Neural cell (in vitro differentiated cells): Measurements from ENCODE around the gene TAPBPL.

Source experiments
- EZH2 ChIP-seq: fragments of 200-600, 300-800 bp; shearing (Covaris generic), sonication (generic); IDR thresholded peaks from 2 replicates; pipeline ENCODE4 v1.6.1; 2014; ENCODE audit warnings: antibody characterized with exemption, low read length, borderline replicate concordance, mild to moderate bottlenecking; ENCODE audit not compliant: insufficient read depth, poor library complexity, severe bottlenecking
- POLR2AphosphoS5 ChIP-seq: IDR thresholded peaks from 2 replicates; pipeline ENCODE4 v1.6.1; 2012
- RAD21 ChIP-seq: fragments of 450-650 bp; conservative IDR thresholded peaks from 2 replicates; pipeline ENCODE4 v1.6.1; 2014; ENCODE audit warnings: antibody characterized with exemption, mild to moderate bottlenecking, moderate library complexity
- TF ChIP-seq, protein P1 (sequence below): fragments of 450-650 bp; IDR thresholded peaks from 2 replicates; pipeline ENCODE4 v1.5.1; 2014; ENCODE audit warnings: antibody characterized with exemption, mild to moderate bottlenecking, moderate library complexity; ENCODE audit not compliant: poor library complexity, severe bottlenecking

DNA sequence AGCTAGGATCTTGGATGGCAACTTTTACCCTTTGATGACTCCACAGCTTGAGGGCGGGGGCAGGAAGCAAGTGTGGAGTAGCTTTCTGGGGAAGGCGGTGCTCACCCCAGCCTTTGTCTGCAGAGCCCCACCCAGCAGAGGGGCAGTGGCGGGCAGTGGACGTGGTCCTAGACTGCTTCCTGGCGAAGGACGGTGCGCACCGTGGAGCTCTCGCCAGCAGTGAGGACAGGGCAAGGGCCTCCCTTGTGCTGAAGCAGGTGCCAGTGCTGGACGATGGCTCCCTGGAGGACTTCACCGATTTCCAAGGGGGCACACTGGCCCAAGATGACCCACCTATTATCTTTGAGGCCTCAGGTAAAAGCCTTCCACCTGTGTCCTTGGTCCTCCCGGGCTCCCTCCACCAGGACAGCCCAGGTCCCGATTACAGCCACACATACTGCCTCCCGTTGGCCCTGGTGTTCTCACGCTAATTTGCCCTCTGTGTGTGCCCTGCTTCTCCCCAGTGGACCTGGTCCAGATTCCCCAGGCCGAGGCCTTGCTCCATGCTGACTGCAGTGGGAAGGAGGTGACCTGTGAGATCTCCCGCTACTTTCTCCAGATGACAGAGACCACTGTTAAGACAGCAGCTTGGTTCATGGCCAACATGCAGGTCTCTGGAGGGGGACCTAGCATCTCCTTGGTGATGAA, 1.2 kb downstream of the TAPBPL start:
- TF ChIP-seq, protein P1, sequence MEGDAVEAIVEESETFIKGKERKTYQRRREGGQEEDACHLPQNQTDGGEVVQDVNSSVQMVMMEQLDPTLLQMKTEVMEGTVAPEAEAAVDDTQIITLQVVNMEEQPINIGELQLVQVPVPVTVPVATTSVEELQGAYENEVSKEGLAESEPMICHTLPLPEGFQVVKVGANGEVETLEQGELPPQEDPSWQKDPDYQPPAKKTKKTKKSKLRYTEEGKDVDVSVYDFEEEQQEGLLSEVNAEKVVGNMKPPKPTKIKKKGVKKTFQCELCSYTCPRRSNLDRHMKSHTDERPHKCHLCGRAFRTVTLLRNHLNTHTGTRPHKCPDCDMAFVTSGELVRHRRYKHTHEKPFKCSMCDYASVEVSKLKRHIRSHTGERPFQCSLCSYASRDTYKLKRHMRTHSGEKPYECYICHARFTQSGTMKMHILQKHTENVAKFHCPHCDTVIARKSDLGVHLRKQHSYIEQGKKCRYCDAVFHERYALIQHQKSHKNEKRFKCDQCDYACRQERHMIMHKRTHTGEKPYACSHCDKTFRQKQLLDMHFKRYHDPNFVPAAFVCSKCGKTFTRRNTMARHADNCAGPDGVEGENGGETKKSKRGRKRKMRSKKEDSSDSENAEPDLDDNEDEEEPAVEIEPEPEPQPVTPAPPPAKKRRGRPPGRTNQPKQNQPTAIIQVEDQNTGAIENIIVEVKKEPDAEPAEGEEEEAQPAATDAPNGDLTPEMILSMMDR, result no peak
- no peak for TF ChIP-seq EZH2
- no peak for TF ChIP-seq POLR2AphosphoS5
- TF ChIP-seq RAD21, result no peak
